SJSA1 (cell line): ENCODE measurements around the gene B3GNT8. TPM values are rescaled to one million over a fixed set of nuclear protein-coding genes. Genes with fewer than 3 reads are reported as not detected.
"Not testable (repeated sequence)": the region's sequence is repeated elsewhere in the genome, so short reads cannot be mapped to it uniquely, and the experiment has no call there.

Experiments
- DNase-seq, 2 experiments: peaks; one replicate each; pipeline ENCODE4 v3.0.0-alpha.2; 2015 to 2020; ENCODE audit warnings: low spot score in 2 of 2, low read depth in 1 of 2
- H3K27ac ChIP-seq: fragments of 250-450 bp; sonication (Bioruptor Pico); 2 replicates; pipeline ENCODE4 v1.5.1; 2020; ENCODE audit warnings: mild to moderate bottlenecking, moderate library complexity
- H3K27me3 ChIP-seq: fragments of 250-450 bp; sonication (Bioruptor Pico); replicated peaks from 2 replicates; pipeline ENCODE4 v1.5.1; 2020; ENCODE audit warnings: mild to moderate bottlenecking, moderate library complexity
- H3K36me3 ChIP-seq: fragments of 250-450 bp; sonication (Bioruptor Pico); 2 replicates; pipeline ENCODE4 v1.5.1; 2020; ENCODE audit warnings: mild to moderate bottlenecking
- H3K4me1 ChIP-seq: fragments of 250-450 bp; sonication (Bioruptor Pico); replicated peaks from 2 replicates; pipeline ENCODE4 v1.6.1; 2021; ENCODE audit warnings: mild to moderate bottlenecking
- H3K4me3 ChIP-seq: fragments of 250-450 bp; sonication (Bioruptor Pico); 2 replicates; pipeline ENCODE4 v1.5.1; 2020; ENCODE audit warnings: mild to moderate bottlenecking
- H3K9me3 ChIP-seq: fragments of 250-450 bp; sonication (Bioruptor Pico); replicated peaks from 2 replicates; pipeline ENCODE4 v1.5.1; 2020; ENCODE audit warnings: mild to moderate bottlenecking
- total RNA-seq: library from RNA; depleted of rRNA; stranded (reverse); fragments of >200 nt; shearing (Covaris generic); gene quantifications from 2 replicates; pipeline ENCODE4 v1.2.3, GENCODE V29; 2014; rRNA removed

Gene B3GNT8
- not detected in 2 replicates for total RNA-seq

- no peaks in the 10 kb centered on the region for H3K27me3 ChIP-seq
- H3K4me1 ChIP-seq = no peaks in the 10 kb centered on the region
- no peak within 1 kb of the TSS for H3K4me3 ChIP-seq
- no peaks in the 10 kb centered on the region for H3K9me3 ChIP-seq
- DNase-seq = no peak
- peaks cover 42% of the 10 kb centered on the region for H3K36me3 ChIP-seq
- H3K27ac ChIP-seq = no peak within 1 kb of the TSS
Observed at GRCh38 chr19:41426952-41427646, at the start of gene B3GNT8. Gene B3GNT8, minus strand, starts transcription at chr19:41427374. Its CDS starts 596 bp downstream, at chr19:41426778.

DNA sequence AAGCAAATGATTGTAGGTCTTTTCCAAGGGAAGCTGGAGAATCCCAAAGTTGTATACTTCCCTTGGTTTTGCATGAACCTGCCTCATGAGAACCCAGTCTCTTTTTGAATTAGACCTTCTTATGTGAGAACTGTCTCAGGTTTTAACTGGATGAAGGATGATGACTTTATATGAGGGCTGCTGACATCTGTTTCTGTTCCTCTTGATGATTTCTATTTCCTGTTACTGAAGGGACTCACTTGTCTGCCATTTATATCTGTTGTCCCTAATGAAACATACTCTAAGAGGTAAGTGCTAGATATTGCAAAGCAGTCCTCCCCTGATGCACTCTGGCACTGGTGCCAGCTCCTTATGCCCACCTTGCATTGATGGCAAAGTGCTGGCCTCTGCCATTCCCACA, 49.4 kb upstream of the B3GNT8 start:
- Histone ChIP-seq H3K36me3 (no peaks in the 10 kb centered on the region), H3K4me1 (0 out of 2 replicates have a peak, but pooled peaks cover 3% of the 10 kb centered on the region), H3K4me3 (no peak overlapping the region), H3K27ac (no peak overlapping the region), H3K27me3 (peaks cover 36% of the 10 kb centered on the region), H3K9me3 (no peaks in the 10 kb centered on the region)
- no peak for DNase-seq

- peaks cover 65% of the 10 kb centered on the region for H3K27me3 ChIP-seq
Observed at GRCh38 chr19:41463257-41464256, 36.4 kb upstream of the B3GNT8 start.

DNA sequence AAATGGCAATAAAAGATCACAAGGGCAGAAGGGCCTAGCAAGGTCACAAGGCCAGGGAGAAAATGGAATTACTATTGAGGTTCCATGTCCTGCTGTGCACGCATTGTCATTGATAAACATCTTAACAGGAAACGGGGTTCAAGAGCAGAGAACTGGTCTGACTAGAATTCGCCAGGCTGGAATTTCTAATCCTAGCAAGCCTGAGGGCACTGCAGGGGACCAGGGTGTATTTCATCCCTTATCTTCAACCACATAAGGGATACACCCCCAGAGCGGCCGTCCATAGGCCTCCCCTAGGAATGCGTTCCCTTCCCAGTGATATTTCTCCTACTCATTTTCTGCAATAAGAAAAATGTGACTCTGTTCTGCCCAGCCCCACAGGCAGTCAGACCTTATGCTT, 35.3 kb upstream of the B3GNT8 start:
- Histone ChIP-seq H3K4me3 (no peak overlapping the region), H3K27me3 (peaks cover 70% of the 10 kb centered on the region)
- DNase-seq = no peak

More at GRCh38 chr19:41463257-41464256, 36.4 kb upstream of the B3GNT8 start:
- not testable (repeated sequence) for DNase-seq, H3K9me3 ChIP-seq, H3K36me3 ChIP-seq, H3K27ac ChIP-seq, H3K4me3 ChIP-seq, H3K4me1 ChIP-seq

GRCh38 chr19:41457241-41457640, 30.1 kb upstream of the B3GNT8 start:
- Histone ChIP-seq H3K27ac (no peak overlapping the region), H3K27me3 (peaks cover 68% of the 10 kb centered on the region)

More for the DNA sequence above, 35.3 kb upstream of the B3GNT8 start:
- Histone ChIP-seq H3K9me3 (no peaks in the 10 kb centered on the region), H3K27ac (no peak overlapping the region), H3K36me3 (no peaks in the 10 kb centered on the region), H3K4me1 (no peaks in the 10 kb centered on the region)

GRCh38 chr19:41456342-41456918, 29.3 kb upstream of the B3GNT8 start:
- H3K27ac ChIP-seq = no peak overlapping the region
- peaks cover 61% of the 10 kb centered on the region for H3K27me3 ChIP-seq
- no peak for DNase-seq
- no peaks in the 10 kb centered on the region for H3K36me3 ChIP-seq
- no peaks in the 10 kb centered on the region for H3K4me1 ChIP-seq
- no peak overlapping the region for H3K4me3 ChIP-seq
- no peaks in the 10 kb centered on the region for H3K9me3 ChIP-seq

More at GRCh38 chr19:41457241-41457640, 30.1 kb upstream of the B3GNT8 start:
- Histone ChIP-seq H3K4me3 (no peak overlapping the region), H3K4me1 (no peaks in the 10 kb centered on the region), H3K36me3 (no peaks in the 10 kb centered on the region), H3K9me3 (no peaks in the 10 kb centered on the region)
- DNase-seq = no peak

DNA sequence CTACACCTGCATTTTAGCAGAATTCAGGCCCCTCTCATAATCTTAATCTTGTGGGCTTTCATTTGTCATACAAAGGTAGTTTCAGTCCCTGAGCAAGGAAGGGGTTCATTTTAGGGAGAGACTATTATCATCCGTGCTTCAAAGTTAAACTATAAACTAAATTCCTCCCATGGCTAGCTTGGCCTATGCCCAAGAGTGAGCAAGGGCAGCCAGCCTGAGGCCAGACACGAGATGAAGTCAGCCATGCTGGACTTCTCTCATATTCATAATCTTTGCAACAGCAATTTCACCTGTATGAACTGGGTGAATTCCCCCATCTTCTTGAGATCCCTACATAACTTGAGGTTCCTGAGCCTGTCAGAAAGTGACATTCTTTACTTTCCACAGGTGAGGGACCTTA, 28.8 kb upstream of the B3GNT8 start:
- DNase-seq = no peak
- no peak overlapping the region for H3K4me3 ChIP-seq
- H3K9me3 ChIP-seq = no peaks in the 10 kb centered on the region
- H3K4me1 ChIP-seq = no peaks in the 10 kb centered on the region
- H3K36me3 ChIP-seq = no peaks in the 10 kb centered on the region
- H3K27ac ChIP-seq = no peak overlapping the region
- peaks cover 59% of the 10 kb centered on the region for H3K27me3 ChIP-seq

- no peak for DNase-seq
Observed at GRCh38 chr19:41452584-41453275, 25.6 kb upstream of the B3GNT8 start.

GRCh38 chr19:41449865-41450178, 22.6 kb upstream of the B3GNT8 start:
- H3K4me3 ChIP-seq = no peak overlapping the region
- no peak overlapping the region for H3K27ac ChIP-seq
- H3K9me3 ChIP-seq = no peaks in the 10 kb centered on the region
- DNase-seq = no peak
- H3K36me3 ChIP-seq = no peaks in the 10 kb centered on the region
- no peaks in the 10 kb centered on the region for H3K4me1 ChIP-seq
- H3K27me3 ChIP-seq = peaks cover 21% of the 10 kb centered on the region

More at GRCh38 chr19:41452584-41453275, 25.6 kb upstream of the B3GNT8 start:
- Histone ChIP-seq H3K4me3 (no peak overlapping the region), H3K4me1 (no peaks in the 10 kb centered on the region), H3K27ac (no peak overlapping the region), H3K9me3 (no peaks in the 10 kb centered on the region), H3K36me3 (no peaks in the 10 kb centered on the region), H3K27me3 (peaks cover 41% of the 10 kb centered on the region)

GRCh38 chr19:41449079-41449864, 22.1 kb upstream of the B3GNT8 start:
- Histone ChIP-seq H3K27ac (no peak overlapping the region), H3K4me3 (no peak overlapping the region), H3K9me3 (no peaks in the 10 kb centered on the region), H3K27me3 (peaks cover 21% of the 10 kb centered on the region), H3K36me3 (no peaks in the 10 kb centered on the region), H3K4me1 (no peaks in the 10 kb centered on the region)
- DNase-seq = peak; percentile 60 to 69

GRCh38 chr19:41447732-41448332, 20.7 kb upstream of the B3GNT8 start:
- Histone ChIP-seq H3K4me1 (no peaks in the 10 kb centered on the region), H3K4me3 (no peak overlapping the region), H3K27me3 (peaks cover 18% of the 10 kb centered on the region), H3K36me3 (no peaks in the 10 kb centered on the region), H3K9me3 (no peaks in the 10 kb centered on the region), H3K27ac (no peak overlapping the region)
- DNase-seq = no peak

- DNase-seq = no peak
- Histone ChIP-seq H3K27me3 (peaks cover 18% of the 10 kb centered on the region), H3K4me3 (no peak overlapping the region), H3K4me1 (no peaks in the 10 kb centered on the region), H3K27ac (no peak overlapping the region), H3K36me3 (no peaks in the 10 kb centered on the region), H3K9me3 (no peaks in the 10 kb centered on the region)
Observed at GRCh38 chr19:41445575-41445974, 18.4 kb upstream of the B3GNT8 start.
